Measurements from ENCODE around the gene TTC9C. TPM values are rescaled to one million over a fixed set of nuclear protein-coding genes. Genes with fewer than 3 reads are reported as not detected.
"Not testable (repeated sequence)": the region's sequence is repeated elsewhere in the genome, so short reads cannot be mapped to it uniquely, and the experiment has no call there.

The TTC9C gene
- total RNA-seq, 1 donor from 2014 or later = 44.7 TPM

DNA sequence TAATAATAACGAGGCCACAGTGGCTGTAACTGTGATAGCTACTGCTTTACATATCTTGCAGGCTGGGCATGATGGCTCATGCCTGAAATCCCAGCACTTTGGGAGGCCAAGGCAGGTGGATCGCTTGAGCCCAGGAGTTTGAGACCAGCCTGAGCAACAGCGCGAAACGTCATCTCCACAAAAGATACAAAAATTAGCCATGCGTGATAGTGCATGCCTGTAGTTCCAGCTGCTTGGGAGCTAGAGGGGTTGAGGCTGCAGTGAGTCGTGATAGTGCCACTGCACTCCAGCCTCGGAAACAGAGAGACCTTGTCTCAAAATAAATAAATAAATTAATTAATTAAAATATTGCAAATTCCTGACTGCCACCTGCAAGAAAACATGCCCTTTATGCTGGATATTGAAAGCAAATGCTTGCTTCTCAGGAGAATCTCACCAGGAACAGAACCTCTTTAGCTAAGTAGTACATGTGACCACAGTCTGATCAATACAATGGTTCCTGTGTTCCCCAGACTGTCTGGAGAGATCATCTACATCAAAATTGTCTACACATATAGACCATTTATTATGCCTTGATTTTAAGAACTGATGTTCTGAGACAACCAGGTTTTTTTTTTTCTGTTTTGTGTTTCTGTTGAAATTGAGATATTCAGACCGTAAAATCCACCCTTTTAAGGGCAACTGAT is 19.3 kb downstream of the TTC9C start:
- Mint-ChIP-seq H3K4me3 (peak overlapping the region; percentile 14), H3K4me1 (peaks cover 17% of the 10 kb centered on the region), H3K27ac (ENCODE audit: unreplicated experiment) (no peak overlapping the region), H3K9me3 (no peaks in the 10 kb centered on the region), H3K27me3 (ENCODE audit: low read depth) (no peaks in the 10 kb centered on the region), H3K36me3 (ENCODE audit: low read depth) (peaks cover 2% of the 10 kb centered on the region)
- no peak for DNase-seq (ENCODE audit: low read depth, low spot score)
- TF ChIP-seq CTCF (conservative IDR thresholded peaks at IDR 0.05) = no peak

DNA sequence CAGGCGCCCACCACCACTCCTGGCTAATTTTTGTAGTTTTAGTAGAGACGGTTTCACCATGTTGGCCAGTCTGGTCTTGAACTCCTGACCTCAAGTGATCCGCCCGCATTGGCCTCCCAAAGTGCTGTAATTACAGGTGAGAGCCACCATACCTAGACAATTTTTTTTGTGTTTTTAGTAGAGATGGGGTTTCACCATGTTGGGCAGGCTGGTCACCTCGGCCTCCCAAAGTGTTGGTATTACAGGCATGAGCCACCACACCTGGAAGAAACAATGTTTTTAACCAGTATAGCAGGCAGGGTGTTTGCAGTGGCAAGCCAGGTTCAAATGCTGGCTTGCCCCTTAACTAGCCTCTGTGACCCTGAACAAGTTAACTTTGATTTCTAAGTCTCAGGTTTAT is 21.6 kb downstream of the TTC9C start:
- H3K4me3 Mint-ChIP-seq; H3K36me3 Mint-ChIP-seq (ENCODE audit: low read depth); H3K9me3 Mint-ChIP-seq; DNase-seq (ENCODE audit: low read depth, low spot score); H3K27me3 Mint-ChIP-seq (ENCODE audit: low read depth): not testable (repeated sequence)
- H3K27ac Mint-ChIP-seq (ENCODE audit: unreplicated experiment) = peak overlapping the region; percentile 43
- peaks cover 28% of the 10 kb centered on the region for H3K4me1 Mint-ChIP-seq

DNA sequence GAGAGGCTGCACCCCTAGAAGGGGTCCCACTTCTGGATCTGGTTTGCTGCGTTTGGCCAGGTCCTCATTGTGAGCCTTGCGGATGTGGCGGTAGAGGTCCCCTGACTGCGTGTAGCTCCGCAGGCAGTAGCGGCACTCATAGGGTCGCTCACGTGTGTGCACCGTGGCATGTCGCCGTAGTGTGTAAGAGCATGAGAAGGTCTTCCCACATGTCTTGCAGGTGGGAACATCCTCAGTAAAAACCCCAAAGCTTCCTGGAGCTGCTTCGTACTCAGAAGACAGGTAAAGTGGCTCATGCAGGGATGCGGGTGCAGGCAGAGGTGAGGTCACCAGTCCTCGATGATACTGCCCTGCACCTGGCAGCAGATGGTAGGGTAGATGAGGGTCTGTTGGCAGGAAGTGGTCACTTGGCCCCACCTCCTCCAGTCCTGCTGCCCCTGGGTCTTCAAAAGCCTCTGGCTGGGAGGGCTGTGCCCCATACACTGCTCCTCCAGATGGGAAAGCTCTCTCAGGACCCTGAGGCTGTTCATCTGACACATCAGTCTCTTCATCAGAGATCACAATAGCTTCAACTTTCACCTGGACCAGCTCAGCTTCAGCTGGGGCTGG is 24.0 kb downstream of the TTC9C start:
- H3K9me3 Mint-ChIP-seq = no peaks in the 10 kb centered on the region
- H3K36me3 Mint-ChIP-seq (ENCODE audit: low read depth) = peaks cover 2% of the 10 kb centered on the region
- peak overlapping the region; percentile 44 for H3K4me3 Mint-ChIP-seq
- peaks cover 37% of the 10 kb centered on the region for H3K4me1 Mint-ChIP-seq
- no peak overlapping the region for H3K27ac Mint-ChIP-seq (ENCODE audit: unreplicated experiment)
- no peaks in the 10 kb centered on the region for H3K27me3 Mint-ChIP-seq (ENCODE audit: low read depth)
- no peak for DNase-seq (ENCODE audit: low read depth, low spot score)
- TF ChIP-seq CTCF (conservative IDR thresholded peaks at IDR 0.05) = no peak

DNA sequence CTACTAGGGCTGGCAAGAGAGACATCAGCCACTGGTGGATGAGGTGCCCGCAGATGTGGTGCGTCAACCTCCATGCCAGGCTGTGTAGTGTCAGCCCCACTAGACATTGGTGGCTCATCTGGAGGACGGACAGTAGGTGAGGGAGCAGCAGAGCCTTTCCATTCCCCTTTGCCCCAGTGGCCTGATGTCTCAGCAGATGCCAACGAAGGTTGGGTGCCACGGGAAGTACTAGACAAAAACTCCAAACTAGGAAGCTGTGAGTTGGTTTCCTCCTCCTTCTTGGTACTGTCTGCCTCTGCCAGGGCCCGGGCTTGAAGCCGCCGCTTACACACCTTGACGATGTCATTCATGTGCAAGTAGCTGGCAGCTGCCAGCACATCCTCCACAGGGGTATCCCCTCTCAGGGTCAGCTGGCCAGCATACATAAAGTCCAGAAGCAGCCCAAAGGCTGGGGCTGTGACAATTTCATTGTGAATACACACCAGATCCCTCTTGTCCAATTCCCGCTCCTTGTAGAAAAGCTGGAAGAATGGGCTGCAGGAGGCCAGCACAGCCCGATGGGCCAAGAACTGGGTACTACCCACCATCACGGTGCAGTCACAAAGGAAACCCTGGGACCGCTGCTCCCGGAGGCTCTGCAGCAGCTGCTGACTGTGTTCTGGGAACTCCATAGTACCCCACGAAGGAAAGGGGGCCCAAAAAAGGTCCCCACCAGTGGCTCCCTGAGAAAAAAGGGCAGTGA is 24.9 kb downstream of the TTC9C start:
- Mint-ChIP-seq H3K4me3 (peak overlapping the region; percentile 100), H3K27ac (ENCODE audit: unreplicated experiment) (no peak overlapping the region)

DNA sequence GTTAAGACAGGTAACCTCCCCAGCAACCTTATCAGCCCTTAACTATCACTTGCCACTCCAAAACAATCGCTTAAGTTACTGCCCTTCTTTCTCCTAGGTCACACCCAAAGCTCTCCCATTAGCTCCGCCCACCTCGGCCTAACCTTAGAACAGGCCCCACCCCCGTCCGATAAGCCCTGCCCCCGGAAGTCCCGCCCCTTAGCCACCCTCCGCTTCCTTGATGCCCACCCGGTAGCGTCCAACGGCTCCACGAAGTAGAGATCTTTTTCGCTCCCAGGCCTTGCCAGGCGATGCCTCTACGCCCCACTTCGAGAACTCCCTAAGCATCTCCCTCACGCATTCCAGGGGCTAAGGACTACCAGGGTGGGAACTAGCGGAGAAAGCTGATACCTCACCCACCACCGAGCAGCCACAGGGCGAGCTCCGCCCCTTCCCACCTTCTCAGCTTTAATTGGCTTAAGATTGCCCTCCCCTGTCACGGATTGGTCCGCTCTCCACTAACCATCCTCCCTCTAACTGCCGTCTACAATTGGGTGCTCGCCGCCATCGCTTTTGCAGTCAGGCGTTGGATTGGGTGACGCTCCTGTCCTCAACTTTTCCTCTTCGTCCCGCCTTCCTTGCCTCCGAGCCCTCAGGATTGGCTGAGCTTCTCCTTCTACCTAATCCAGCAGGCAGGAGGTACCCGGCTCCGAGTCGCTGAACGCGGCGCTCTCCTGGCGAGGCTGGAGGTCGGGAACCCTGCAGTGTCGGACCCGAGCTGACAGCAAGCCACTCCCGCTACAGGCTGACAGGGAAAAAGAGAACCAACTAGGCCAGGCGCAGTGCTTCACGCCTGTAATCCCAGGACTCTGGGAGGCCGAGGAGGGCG is 25.7 kb downstream of the TTC9C start, which contains the start of gene ZBTB3:
Gene ZBTB3, minus strand, starts transcription at position 425 of the 868 bp plus-strand sequence. CDS start 496 bp downstream, outside the sequence.
- no peaks in the 10 kb centered on the region for H3K9me3 Mint-ChIP-seq
- no peaks in the 10 kb centered on the region for H3K27me3 Mint-ChIP-seq (ENCODE audit: low read depth)
- DNase-seq (ENCODE audit: low read depth, low spot score) = peak; percentile 96
- H3K4me3 Mint-ChIP-seq = peak within 1 kb of the TSS; percentile 100
- no peak for TF ChIP-seq CTCF (conservative IDR thresholded peaks at IDR 0.05)
- H3K4me1 Mint-ChIP-seq = peaks cover 31% of the 10 kb centered on the region
- H3K36me3 Mint-ChIP-seq (ENCODE audit: low read depth) = peaks cover under 1% of the 10 kb centered on the region
- H3K27ac Mint-ChIP-seq (ENCODE audit: unreplicated experiment) = peak within 1 kb of the TSS; percentile 96

More for the DNA sequence above, 24.9 kb downstream of the TTC9C start:
- Mint-ChIP-seq H3K4me1 (peaks cover 36% of the 10 kb centered on the region), H3K36me3 (ENCODE audit: low read depth) (peaks cover 2% of the 10 kb centered on the region), H3K9me3 (no peaks in the 10 kb centered on the region), H3K27me3 (ENCODE audit: low read depth) (no peaks in the 10 kb centered on the region)
- TF ChIP-seq CTCF (conservative IDR thresholded peaks at IDR 0.05) = no peak
- no peak for DNase-seq (ENCODE audit: low read depth, low spot score)

Data from neural crest cell (in vitro differentiated cells).